Measurements from ENCODE around the gene DOCK9.

DNA sequence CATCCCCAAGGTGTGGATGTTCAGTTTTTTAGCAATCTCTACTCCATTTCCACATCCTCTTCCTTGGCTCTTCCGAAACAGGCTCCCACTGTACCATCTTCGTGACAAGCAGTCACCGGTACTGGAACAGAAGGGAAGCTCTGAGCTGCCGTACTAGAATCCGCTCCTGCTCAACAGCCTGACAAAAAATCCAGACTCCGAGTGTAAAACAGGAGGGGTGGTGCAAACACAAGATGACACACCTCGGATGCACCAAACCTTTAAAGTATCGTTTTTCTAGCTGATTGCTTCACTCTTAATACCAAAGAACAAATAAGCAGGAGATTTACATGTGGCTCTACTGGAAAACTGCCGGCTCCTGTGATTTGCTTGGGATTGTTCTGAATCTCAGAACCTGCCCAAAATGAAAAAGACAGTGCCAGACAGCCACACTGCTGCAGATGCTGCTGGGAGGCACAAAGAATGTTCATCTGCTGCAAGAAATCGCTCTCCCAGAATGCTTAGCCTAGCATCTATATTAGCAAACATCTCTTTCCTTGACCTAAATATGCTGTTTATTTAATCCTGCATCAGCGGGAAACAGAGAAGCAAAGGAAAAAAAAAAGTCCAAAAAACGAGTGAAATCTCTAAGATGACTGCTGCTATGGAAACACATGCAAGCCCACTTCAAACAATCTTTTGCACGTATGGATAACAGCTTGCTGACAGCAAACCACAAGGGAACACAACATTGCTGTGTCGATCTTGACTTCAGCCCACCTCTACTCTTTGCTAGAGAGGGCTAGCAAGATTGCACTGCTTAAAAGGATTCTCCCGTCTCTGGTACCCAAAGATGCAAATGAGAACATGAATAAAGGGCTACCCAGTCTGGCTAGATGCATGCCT lies 38.0 kb upstream of the DOCK9 start:
- TF ChIP-seq, protein P1, sequence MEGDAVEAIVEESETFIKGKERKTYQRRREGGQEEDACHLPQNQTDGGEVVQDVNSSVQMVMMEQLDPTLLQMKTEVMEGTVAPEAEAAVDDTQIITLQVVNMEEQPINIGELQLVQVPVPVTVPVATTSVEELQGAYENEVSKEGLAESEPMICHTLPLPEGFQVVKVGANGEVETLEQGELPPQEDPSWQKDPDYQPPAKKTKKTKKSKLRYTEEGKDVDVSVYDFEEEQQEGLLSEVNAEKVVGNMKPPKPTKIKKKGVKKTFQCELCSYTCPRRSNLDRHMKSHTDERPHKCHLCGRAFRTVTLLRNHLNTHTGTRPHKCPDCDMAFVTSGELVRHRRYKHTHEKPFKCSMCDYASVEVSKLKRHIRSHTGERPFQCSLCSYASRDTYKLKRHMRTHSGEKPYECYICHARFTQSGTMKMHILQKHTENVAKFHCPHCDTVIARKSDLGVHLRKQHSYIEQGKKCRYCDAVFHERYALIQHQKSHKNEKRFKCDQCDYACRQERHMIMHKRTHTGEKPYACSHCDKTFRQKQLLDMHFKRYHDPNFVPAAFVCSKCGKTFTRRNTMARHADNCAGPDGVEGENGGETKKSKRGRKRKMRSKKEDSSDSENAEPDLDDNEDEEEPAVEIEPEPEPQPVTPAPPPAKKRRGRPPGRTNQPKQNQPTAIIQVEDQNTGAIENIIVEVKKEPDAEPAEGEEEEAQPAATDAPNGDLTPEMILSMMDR (conservative IDR thresholded peaks at IDR 0.05; ENCODE audit: low read depth, low read length) = no peak
- TF ChIP-seq EZH2 (IDR thresholded peaks at IDR 0.05; ENCODE audit: borderline replicate concordance, low read depth, low read length, poor library complexity, severe bottlenecking) = no peak

All from A673 (cell line).